GM12878 (cell line): ENCODE results near the gene GK2. TPM values are rescaled to one million over a fixed set of nuclear protein-coding genes. Genes with fewer than 3 reads are reported as not detected.

ENCODE experiments used
- ATAC-seq: fragments of 200-7000 bp; cut with Tn5 transposase; 3 replicates; pipeline ENCODE4 v1.9.1; 2020; ENCODE audit warnings: mild to moderate bottlenecking, moderate library complexity
- BruUV-seq: library from RNA; stranded (reverse); fragments of 400-500 nt; replicated peaks from 2 replicates; lab custom pipeline; 2021; lab: Mats Ljungman, UMichigan
- CTCF ChIA-PET: fragments of 300-600 bp; sonication (Branson Sonifier 250); formaldehyde crosslinking; extraction: SDS; loops from one replicate; lab custom pipeline; 2021; ENCODE audit warnings: inconsistent platforms; lab: Yijun Ruan, JAX
- POLR2A ChIA-PET: fragments of 350-600 bp; formaldehyde crosslinking; extraction: SDS; loops from one replicate; lab custom pipeline; 2021; ENCODE audit warnings: inconsistent platforms; lab: Charles Lee
- RAD21 ChIA-PET: fragments of 300-600 bp; sonication (Branson Sonifier 250); formaldehyde crosslinking; loops from one replicate; lab custom pipeline; 2023; ENCODE audit warnings: antibody characterized with exemption; ENCODE audit not compliant: unreplicated experiment; lab: Charles Lee
- SMC1A ChIA-PET: fragments of 300-600 bp; sonication (Branson Sonifier 250); formaldehyde crosslinking; loops from one replicate; lab custom pipeline; 2023; ENCODE audit not compliant: unreplicated experiment, uncharacterized antibody; lab: Charles Lee
- DNase-seq: peaks from one replicate; pipeline ENCODE4 v3.0.0-alpha.2; 2011; ENCODE audit warnings: low read depth, low spot score
- FAIRE-seq: peaks from 3 replicates; lab custom pipeline; 2011; peaks lifted over from hg19 to GRCh38; lab: Jason Lieb, UNC
- H2AFZ ChIP-seq: 2 replicates; pipeline ENCODE4 v1.6.0; 2011; ENCODE audit warnings: low read depth, low read length, control low read depth; ENCODE audit not compliant: control insufficient read depth
- H3K27ac ChIP-seq: 2 replicates; pipeline ENCODE4 v1.5.1; 2011; ENCODE audit warnings: control low read depth; ENCODE audit not compliant: control insufficient read depth, insufficient read depth
- H3K27me3 ChIP-seq, 2 experiments: replicated peaks in 1 of 2; 2 replicates each; pipeline versions ENCODE4 v1.6.0 to v1.6.1; 2011; ENCODE audit warnings: low read length in 1 of 2; ENCODE audit not compliant: control insufficient read depth in 2 of 2, insufficient read depth in 2 of 2
- H3K36me3 ChIP-seq, 2 experiments: 2 replicates each; pipeline ENCODE4 v1.5.1; 2011; ENCODE audit warnings: low read length in 1 of 2; ENCODE audit not compliant: control insufficient read depth in 2 of 2, insufficient read depth in 2 of 2
- H3K4me1 ChIP-seq: 2 replicates; pipeline ENCODE4 v1.6.1; 2011; ENCODE audit warnings: mild to moderate bottlenecking, low read length, moderate library complexity, mixed read lengths; ENCODE audit not compliant: control insufficient read depth, insufficient read depth
- H3K4me2 ChIP-seq: 2 replicates; pipeline ENCODE4 v1.6.0; 2011; ENCODE audit warnings: control low read depth; ENCODE audit not compliant: control insufficient read depth, insufficient read depth
- H3K4me3 ChIP-seq: fragments of 200-600 bp; sonication (generic); 2 replicates; pipeline ENCODE4 v1.5.1; 2016
- H3K79me2 ChIP-seq: 2 replicates; pipeline ENCODE4 v1.6.0; 2011; ENCODE audit warnings: low read length; ENCODE audit not compliant: control insufficient read depth, insufficient read depth
- H3K9ac ChIP-seq: 2 replicates; pipeline ENCODE4 v1.8.0; 2011; ENCODE audit warnings: low read length, control low read depth, mixed read lengths; ENCODE audit not compliant: control insufficient read depth, insufficient read depth
- H3K9me3 ChIP-seq: replicated peaks from 3 replicates; pipeline ENCODE4 v1.5.1; 2011; ENCODE audit warnings: mild to moderate bottlenecking, low read length; ENCODE audit not compliant: control insufficient read depth, insufficient read depth
- H4K20me1 ChIP-seq: 2 replicates; pipeline ENCODE4 v1.6.0; 2011; ENCODE audit not compliant: control insufficient read depth, insufficient read depth
- CEBPB ChIP-seq, 2 experiments: fragments of 150-350 bp in 1 of 2; IDR thresholded peaks; 2 replicates each; pipeline ENCODE4 v1.6.1; 2012 to 2014; ENCODE audit warnings: low read depth in 2 of 2, low read length in 2 of 2, borderline replicate concordance in 1 of 2, inconsistent platforms in 1 of 2
- CREB1 ChIP-seq: IDR thresholded peaks from 2 replicates; pipeline ENCODE4 v1.6.1; 2012; ENCODE audit warnings: low read depth, mild to moderate bottlenecking, inconsistent platforms
- E2F8 ChIP-seq: fragments of 450-650 bp; IDR thresholded peaks from 2 replicates; pipeline ENCODE4 v1.6.1; 2018; ENCODE audit warnings: mild to moderate bottlenecking, low read depth, moderate library complexity; ENCODE audit not compliant: partially characterized antibody
- IKZF1 ChIP-seq: fragments of 450-650 bp; conservative IDR thresholded peaks from 2 replicates; pipeline ENCODE4 v1.6.1; 2017; ENCODE audit warnings: antibody characterized with exemption, mild to moderate bottlenecking
- KAT2A ChIP-seq: conservative IDR thresholded peaks from 2 replicates; pipeline ENCODE4 v1.6.1; 2011; ENCODE audit warnings: low read depth, low read length; ENCODE audit not compliant: control insufficient read depth
- MTA2 ChIP-seq: fragments of 450-650 bp; IDR thresholded peaks from 2 replicates; pipeline ENCODE4 v1.6.1; 2016; ENCODE audit warnings: low read depth, mild to moderate bottlenecking, moderate library complexity
- NBN ChIP-seq: fragments of 450-650 bp; IDR thresholded peaks from 2 replicates; pipeline ENCODE4 v1.6.1; 2016
- NFYB ChIP-seq: IDR thresholded peaks from 2 replicates; pipeline ENCODE4 v1.6.1; 2011; ENCODE audit warnings: low read depth, mild to moderate bottlenecking, low read length, improper control_type of control experiment, moderate library complexity; ENCODE audit not compliant: insufficient read depth
- NKRF ChIP-seq: fragments of 450-650 bp; conservative IDR thresholded peaks from 2 replicates; pipeline ENCODE4 v1.6.1; 2017; ENCODE audit warnings: mild to moderate bottlenecking, moderate library complexity
- POLR2AphosphoS2 ChIP-seq: IDR thresholded peaks from 2 replicates; pipeline ENCODE4 v1.6.1; 2011; ENCODE audit warnings: low read depth, mild to moderate bottlenecking, low read length, improper control_type of control experiment, moderate library complexity
- RCOR1 ChIP-seq: conservative IDR thresholded peaks from 2 replicates; pipeline ENCODE4 v1.6.1; 2012; ENCODE audit warnings: low read depth, low read length, improper control_type of control experiment
- SIX5 ChIP-seq: IDR thresholded peaks from 2 replicates; pipeline ENCODE4 v1.6.1; 2011; ENCODE audit warnings: mild to moderate bottlenecking, low read depth, low read length, moderate library complexity; ENCODE audit not compliant: severe bottlenecking
- SPI1 ChIP-seq: IDR thresholded peaks from 2 replicates; pipeline ENCODE4 v1.6.1; 2011; ENCODE audit warnings: low read depth, mild to moderate bottlenecking, low read length, moderate library complexity, borderline replicate concordance; ENCODE audit not compliant: insufficient read depth
- SREBF1 ChIP-seq: IDR thresholded peaks from 2 replicates; pipeline ENCODE4 v1.6.1; 2012; ENCODE audit warnings: mild to moderate bottlenecking, low read length
- YBX1 ChIP-seq: fragments of 450-650 bp; IDR thresholded peaks from 2 replicates; pipeline ENCODE4 v1.6.1; 2016; ENCODE audit warnings: antibody characterized with exemption
- WGBS: methylation state at CpG from one replicate; pipeline ENCODE4 v1.1.6; 2016; ENCODE audit warnings: low lambda C conversion rate; ENCODE audit not compliant: insufficient replicate concordance, insufficient coverage; ENCODE audit errors: missing lambda C conversion rate; 5-methylcytosine and 5-hydroxymethylcytosine counted together
- in situ Hi-C: fragments of 300-500 bp; cut with MboI; formaldehyde crosslinking; loops from 9 replicates; pipeline ENCODE4 v1.14.3; 2018; ENCODE audit warnings: mixed read lengths
- intact Hi-C: fragments of 100-400 bp; cut with micrococcal nuclease; formaldehyde crosslinking; loops from one replicate; pipeline ENCODE4 v1.14.2; 2022; ENCODE audit not compliant: unreplicated experiment
- polyA plus RNA-seq, 11 experiments: library from polyadenylated mRNA; depleted of rRNA in 4 of 11; unstranded in 6 of 11; stranded (reverse) in 5 of 11; fragments of >200 nt; fragmentation: Nextera tagmentation in 4 of 11; fragmentation: Illumina TruSeq in 1 of 11; extraction: Ambion mirVana in 4 of 11; extraction: Trizol in 1 of 11; gene quantifications; 1 replicate in 1 of 11; 2 replicates in 10 of 11; pipeline versions ENCODE4 v1.2.1 to v1.2.3, GENCODE V29; 2011 to 2016; ENCODE audit warnings: inconsistent platforms in 2 of 11, missing spikeins in 2 of 11, low read depth in 1 of 11
- total RNA-seq, 4 experiments: library from RNA; depleted of rRNA in 3 of 4; stranded (reverse); fragments of >200 nt in 3 of 4; fragmentation: Illumina TruSeq in 1 of 4; extraction: Trizol in 1 of 4; gene quantifications; 2 replicates each; pipeline versions ENCODE4 v1.2.1 to v1.2.3, GENCODE V29; 2013 to 2021

GK2 gene
- total and polyA plus RNA-seq, 10 of the 15 experiments (the other 5 are each of a cell fraction or from before 2014, with no cell fraction given) = not detected

GRCh38 chr4:79390890-79391289 is 17.1 kb downstream of the GK2 start:
- ATAC-seq (no peak), DNase-seq (no peak), FAIRE-seq (no peak)
- no peak for TF ChIP-seq RCOR1
- no peak for TF ChIP-seq IKZF1
- no peak for TF ChIP-seq MTA2
- TF ChIP-seq KAT2A = no peak
- no peak for TF ChIP-seq NBN
- TF ChIP-seq CREB1 = no peak
- no peak for TF ChIP-seq POLR2AphosphoS2
- TF ChIP-seq SIX5 = no peak
- TF ChIP-seq E2F8 = no peak
- TF ChIP-seq YBX1 = no peak
- no peak for TF ChIP-seq CEBPB (IDR thresholded peaks at IDR 0.05; ENCODE audit: borderline replicate concordance in 1 of 2, low read depth in 2 of 2, low read length in 2 of 2)
- TF ChIP-seq SREBF1 = no peak
- no peak for TF ChIP-seq SPI1
- no peak for TF ChIP-seq NKRF
- no peak for TF ChIP-seq NFYB
- Histone ChIP-seq H3K27ac (no peak overlapping the region), H4K20me1 (no peaks in the 10 kb centered on the region), H3K4me1 (no peaks in the 10 kb centered on the region), H3K79me2 (no peaks in the 10 kb centered on the region), H2AFZ (no peak overlapping the region), H3K4me2 (no peak overlapping the region), H3K27me3 (no peaks in the 10 kb centered on the region), H3K9me3 (no peaks in the 10 kb centered on the region), H3K4me3 (no peak overlapping the region), H3K9ac (no peak overlapping the region), H3K36me3 (no peaks in the 10 kb centered on the region)
- ChIA-PET POLR2A (no interaction called here), CTCF (interaction anchor here (1.8 to 3.7 kb wide), 2 partner anchors 348 to 351 kb away, joined by 5 to 18 read pairs; no protein-coding TSS in a partner anchor), SMC1A (interaction anchor here (1.0 to 1.8 kb wide), 2 partner anchors 11 to 439 kb away, joined by 3 to 5 read pairs; no protein-coding TSS in a partner anchor), RAD21 (interaction anchor here (2.4 kb wide), 1 partner anchor 348 kb away, joined by 18 read pairs; no protein-coding TSS in a partner anchor)
- no TSS peak for BruUV-seq
- in situ Hi-C loops (no loop called here), intact Hi-C loops (loop anchor here (10.0 kb wide), 1 partner anchor 436 kb away; no protein-coding TSS in a partner anchor)
- WGBS = 25% methylated on average over 3 of the region's 3 CpGs
